Brain pericyte (primary cell): ENCODE results near the gene ETDB.
"Not testable (repeated sequence)": the region's sequence is repeated elsewhere in the genome, so short reads cannot be mapped to it uniquely, and the experiment has no call there.

ENCODE experiments used
- DNase-seq: peaks from one replicate; pipeline ENCODE4 v3.0.0-alpha.2; 2012; ENCODE audit warnings: low read depth, low spot score

The ETDB gene

DNA sequence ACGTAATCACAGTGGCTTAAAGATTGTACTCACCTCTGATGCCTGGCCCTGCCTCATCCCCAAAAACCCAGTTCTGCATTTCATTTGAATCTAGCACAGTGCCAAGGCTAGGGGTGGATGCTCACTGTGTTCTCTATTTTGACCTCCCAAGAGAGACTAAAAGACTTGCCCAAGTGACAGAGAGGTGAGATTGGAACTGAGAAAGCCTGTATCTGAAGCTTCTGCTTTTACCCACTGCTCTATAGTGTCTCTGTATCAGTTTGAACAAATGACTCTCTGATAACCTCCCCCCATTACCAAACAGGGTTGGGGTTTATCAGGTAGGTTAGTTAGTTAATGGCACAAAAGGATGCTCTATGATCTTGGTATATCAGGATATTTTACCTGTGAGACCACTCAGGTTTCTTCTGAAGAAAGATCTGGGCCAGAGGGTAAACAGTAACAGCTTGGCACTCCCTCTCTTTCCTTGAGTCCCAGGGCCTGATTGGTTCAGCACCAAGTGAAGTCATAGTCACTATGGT, at the start of gene ETDB:
TSS of gene ETDB (minus strand) at position 471 of the 521 bp plus-strand sequence. CDS start 1,265 bp downstream, outside the sequence.
- DNase-seq: not testable (repeated sequence)

DNA sequence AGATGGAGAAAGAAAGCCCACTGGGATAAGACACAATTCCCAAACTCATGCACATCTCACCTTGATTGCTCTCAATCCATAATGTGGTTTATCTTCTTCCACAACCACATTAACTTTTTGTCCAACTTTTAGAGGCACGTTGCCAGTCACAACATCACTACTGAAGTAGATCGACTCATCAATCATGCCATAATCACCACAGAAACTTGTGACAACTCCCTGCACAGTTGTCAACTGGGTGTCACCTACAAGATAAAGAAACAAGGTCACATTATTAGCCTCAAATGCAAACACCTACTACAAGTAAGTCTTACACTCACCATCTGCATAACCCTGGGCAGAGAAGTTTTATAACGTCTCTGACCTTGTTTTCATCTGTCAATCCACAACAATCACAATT, 49.2 kb upstream of the ETDB start:
- not testable (repeated sequence) for DNase-seq

DNA sequence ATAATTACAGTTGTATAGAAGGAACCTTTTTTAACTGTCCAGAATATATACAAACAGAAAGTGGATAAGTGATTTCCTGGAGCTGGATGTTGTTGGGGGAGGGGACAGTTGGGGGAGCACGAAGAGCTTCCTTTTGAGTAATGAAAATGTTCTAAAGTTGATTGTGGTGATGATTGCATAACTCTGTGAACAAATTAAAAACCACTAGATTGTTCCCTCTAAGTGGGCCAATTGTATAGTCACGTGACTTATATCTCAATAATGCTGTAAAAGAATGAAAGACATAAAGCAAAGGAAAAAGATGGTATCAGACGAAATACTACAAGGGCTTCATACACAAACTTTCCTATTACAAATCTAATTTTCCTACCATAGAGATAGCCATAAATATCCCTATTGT, 48.2 kb upstream of the ETDB start:
- DNase-seq: no peak

DNA sequence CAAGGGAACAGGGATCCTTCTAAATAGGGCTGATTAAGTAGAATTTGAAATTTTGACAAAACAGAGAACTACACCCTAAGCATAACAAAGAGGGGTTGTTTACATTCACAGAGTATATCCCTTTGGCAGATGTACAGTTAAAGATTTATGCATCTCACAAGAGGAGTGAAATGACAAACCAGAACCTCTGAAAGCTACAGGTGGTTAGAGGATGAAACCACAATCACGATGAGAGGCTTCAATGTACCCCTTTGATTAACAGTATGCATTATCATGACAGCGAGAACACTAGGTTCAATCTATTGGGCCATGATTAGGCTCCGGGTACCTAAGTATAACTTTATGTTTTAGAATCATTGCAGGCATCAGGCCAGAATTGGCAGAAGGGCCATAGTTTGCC, 34.4 kb upstream of the ETDB start:
- DNase-seq: not testable (repeated sequence)

DNA sequence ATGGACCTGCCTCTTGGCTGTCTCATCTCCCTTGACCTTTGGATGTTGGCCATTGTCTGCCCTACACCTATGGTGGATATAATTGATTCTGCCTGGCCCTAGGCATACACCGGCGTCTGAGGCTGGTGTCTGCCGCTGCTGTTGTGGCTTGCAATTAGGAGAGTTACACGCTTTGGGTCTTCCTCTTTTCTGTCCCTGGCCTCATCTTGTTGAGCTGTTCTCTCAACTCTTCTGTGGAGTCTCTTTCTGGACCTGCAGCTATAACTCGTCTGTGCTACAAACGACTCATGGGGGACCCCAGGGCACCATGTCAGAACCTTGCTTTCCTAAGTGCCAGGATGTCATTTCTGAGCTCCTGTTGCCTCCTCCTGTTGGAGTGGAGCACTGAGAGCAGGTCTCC, 5.8 kb upstream of the ETDB start:
- DNase-seq: not testable (repeated sequence)

DNA sequence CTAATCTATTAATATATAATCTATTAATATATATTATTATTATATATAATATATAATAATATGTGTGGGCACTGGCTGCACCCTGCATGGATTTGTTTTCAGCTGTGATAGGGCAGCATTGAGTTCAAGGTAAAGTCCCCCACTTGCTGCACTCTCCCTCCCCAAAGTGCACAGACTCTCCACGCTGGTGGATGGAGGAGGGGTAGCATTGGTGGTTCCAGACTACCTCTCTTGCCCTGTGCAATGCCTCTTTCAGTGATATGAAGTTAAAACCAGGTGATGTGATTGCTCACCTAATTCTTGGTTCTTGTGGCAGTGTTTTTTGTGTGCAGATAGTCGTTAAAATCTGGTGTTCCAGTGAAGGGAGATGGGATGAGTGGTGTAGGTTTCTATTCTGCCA, 4.3 kb downstream of the ETDB start:
- not testable (repeated sequence) for DNase-seq

DNA sequence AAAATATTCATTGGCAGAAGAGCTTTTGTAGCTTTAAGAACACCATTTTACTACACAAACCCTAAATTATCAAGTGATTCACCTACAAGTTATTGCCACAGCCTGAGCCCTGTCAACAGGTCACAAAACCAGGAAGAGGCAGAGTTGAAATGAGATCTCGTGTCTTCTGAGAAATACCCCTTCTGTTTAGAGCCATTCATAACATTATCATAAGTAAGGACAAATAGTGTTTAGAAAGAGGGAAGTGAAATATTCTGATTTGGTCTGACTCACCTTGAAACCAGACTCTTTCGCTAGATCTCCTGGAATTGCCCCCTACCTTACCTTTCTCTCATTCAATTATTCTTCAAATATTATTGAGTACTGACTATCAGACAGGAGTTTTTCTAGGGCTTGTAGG, 5.9 kb downstream of the ETDB start:
- no peak for DNase-seq

DNA sequence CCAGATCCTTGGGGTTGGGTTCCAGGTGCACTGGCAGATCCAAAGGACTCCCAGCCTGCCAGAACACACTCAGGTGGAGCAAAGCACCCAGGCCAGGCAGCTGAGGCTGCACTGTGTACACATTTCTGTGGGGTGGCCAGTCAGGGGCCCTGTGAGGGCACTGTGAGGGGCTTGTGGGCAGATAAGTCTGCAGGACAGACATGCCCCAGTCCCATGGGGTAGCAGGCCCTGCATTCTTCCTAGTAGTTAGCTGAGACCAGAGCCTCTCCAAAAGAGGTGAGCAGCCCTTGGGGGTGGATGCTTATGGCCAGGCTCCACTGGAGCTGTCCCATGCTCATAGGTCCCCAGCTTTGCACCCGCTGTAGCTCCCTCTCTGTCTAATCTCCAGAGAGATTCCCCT, 7.6 kb downstream of the ETDB start:
- DNase-seq: no peak

DNA sequence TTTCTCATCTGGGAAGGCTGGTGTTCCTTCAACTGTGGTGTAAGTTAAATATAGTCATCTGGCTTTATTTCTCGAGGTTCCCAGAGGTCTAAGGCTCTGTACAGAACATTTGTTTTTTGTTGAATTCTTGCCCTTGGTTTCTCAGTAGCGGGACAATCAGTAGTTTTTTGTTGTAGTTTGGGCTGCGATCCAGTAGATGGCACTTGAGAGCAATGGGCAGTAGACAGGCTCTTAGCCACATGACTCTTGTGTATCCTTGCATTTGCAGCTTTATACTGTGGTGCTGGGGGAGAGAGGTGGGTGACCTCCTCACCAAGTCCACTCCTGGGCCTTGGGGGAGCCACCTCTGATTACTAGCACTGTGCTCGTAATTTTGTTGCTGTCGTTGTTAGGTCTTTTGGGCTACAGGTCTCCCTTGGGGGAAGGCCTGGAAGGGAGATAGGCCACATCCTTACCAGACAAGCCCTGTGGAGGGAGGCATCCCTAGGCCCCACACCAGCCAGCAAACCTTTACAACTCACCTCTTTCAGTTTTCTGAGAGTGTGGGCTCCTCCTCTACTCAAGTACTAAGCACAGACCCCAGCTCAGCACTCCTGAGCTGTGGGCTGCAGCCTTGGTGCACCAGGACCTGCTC, 8.1 kb downstream of the ETDB start:
- DNase-seq: no peak

DNA sequence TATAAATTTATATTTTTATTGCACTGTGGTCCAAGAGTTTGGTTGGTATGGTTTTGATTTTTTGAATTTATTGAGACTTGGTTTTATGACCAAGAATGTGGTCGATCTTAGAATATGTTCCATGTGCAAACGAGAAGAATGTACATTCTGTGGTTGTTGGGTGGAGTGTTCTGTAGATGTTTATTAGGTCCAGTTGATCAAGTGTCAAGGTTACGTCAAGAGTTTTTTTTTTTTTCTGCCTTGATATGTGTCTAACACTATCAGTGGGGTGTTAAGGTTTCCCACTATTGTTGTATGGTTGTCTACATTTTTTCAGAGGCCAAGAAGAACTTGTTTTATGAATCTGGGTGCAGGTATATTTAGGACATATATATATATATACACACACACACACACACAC, 10.8 kb downstream of the ETDB start:
- DNase-seq: no peak

DNA sequence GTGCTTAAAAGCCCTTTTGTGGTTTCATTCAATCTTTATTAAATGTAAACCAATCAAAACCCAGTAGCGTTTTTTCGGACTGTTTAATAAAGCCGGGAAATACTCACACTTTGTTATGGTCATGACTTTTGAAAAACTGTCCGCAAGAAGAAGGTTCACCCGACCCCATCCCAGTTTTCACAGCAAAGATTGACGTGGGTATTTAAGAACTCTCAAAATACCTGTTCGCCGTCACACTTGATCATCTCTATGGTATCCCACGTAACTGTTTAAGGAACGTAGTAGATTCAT, 20.9 kb downstream of the ETDB start:
- DNase-seq: no peak

DNA sequence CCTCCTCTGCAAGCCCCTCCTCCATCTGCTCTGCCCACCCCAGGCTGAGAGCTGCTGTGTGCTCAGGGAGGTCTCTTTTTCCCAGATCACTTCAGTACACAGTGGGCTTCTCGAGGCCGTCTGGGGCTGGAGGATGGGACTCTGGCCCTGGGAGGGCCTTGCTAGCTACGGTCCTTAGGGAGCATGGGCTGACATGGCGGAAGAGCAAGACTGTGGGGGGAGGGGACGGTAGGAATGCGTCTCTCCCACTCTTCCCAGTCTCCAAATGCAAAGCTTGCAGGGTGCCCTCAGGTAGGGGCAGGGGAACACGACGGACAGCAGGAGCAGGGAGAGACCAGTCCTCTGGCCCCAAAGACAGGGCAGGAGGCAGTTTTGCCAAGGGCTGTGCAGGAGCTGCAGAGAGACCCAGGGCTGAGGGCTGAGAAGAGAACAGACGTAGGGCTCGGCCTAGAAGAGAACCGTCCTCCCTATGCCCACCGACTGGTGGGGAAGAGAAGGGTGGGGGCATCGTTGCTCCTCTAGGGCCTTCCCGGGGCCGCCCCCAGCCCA, 23.1 kb downstream of the ETDB start:
- DNase-seq: not testable (repeated sequence)

DNA sequence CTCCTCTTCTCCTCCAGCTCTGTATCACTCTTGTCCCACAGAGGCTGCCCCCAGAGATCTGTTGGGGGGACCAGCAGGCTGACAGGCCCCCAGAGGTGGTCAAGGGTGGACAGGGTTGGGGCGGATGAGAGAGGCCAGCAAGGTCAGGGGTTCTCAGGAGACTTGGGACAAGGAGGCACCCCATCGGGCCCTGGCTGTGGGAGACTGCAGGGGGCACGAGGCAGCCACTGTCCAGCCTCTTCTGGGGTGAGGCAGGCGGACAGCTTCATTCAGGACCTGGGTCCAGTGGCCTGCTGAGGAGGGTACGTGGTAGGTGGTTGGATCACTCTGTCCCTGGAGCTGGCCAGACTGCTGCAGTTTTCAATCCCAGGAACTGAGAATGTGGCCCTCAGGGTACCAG, 24.6 kb downstream of the ETDB start:
- no peak for DNase-seq

DNA sequence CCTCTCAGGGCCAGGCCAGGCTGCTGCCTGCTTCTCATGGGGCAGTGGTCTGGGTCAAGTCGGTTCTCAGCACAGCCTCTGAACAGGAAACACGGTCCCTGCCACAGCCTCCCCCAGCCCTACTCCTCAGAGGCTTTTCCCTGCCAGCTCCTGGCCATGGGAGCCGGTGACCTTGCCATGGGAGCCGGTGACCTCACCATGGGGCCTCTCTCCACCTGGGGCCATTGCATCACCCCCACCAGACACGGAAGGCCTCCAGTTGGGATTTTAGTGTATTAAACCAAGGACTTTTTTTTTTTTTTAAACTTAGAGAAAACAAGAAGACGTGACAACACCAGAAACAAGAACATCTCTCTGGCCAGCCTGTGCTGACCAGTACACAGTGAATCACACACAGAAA, 25.6 kb downstream of the ETDB start:
- no peak for DNase-seq

DNA sequence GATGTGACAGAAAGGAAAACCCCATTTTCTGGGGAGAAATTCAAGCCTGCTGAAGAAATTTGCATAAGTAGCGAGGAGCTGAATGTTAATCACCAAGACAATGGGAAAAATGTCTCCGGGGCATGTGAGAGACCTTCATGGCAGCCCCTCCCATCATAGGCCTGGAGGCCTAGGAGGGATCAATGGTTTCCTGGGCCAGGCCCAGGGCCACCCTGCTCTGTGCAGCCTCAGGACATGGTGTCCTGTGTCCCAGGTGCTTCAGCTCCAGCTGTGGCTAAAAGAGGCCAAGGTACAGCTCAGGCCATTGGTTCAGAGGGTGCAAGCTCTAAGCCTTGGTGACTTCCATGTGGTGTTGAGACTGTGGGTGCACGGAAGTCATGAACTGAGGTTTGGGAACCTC, 31.2 kb downstream of the ETDB start:
- no peak for DNase-seq

DNA sequence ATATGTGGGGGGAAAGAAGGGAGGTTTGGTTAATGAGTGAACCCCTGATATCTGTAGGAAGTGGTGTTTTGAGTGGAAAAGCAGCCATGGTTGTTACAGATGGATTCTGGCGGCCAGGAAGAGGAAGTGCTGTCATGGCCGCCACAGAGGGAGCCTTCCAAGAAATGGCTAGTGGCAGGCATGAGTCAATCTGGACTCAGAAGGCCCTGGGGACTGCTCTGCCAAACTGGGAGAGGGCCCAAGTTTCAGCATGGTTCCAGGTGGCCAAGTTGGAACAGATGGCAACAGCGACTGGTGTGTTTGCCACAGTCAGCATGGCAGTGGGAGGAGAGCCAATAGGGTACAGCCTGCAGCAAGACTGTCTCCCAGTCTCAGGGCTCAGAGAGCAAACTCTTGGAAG, 32.5 kb downstream of the ETDB start:
- no peak for DNase-seq

DNA sequence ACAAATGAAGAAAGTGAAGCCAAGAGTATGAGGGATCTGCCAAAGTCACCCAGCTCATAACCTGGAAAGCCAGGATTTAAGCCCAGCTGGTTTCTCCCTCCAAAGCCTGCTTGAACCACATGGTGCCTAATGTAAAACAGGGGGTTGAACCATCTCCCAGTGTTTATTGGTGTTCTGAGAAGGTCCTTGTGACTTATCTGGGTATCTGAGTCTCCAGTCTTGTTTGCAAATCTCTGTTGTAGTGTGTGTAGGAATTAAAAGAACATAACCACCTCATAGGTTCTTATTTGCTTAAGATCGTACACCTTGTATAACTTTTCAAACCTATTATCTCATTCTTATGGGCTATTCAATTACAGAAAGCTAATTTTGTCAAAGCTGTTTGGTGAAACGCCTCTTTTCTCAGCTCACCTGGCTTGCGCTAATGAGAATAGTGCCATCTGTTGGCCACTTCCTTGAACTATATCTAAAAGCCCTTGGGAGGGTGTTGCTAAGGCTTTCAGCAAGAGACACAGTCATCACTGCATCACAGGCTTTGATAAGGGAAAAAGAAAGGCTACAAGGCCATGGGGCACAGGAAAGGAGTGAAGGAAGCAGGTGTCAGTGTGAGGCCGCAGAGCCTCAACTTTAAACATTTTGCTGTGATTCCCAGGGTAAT, 34.0 kb downstream of the ETDB start:
- DNase-seq: no peak

DNA sequence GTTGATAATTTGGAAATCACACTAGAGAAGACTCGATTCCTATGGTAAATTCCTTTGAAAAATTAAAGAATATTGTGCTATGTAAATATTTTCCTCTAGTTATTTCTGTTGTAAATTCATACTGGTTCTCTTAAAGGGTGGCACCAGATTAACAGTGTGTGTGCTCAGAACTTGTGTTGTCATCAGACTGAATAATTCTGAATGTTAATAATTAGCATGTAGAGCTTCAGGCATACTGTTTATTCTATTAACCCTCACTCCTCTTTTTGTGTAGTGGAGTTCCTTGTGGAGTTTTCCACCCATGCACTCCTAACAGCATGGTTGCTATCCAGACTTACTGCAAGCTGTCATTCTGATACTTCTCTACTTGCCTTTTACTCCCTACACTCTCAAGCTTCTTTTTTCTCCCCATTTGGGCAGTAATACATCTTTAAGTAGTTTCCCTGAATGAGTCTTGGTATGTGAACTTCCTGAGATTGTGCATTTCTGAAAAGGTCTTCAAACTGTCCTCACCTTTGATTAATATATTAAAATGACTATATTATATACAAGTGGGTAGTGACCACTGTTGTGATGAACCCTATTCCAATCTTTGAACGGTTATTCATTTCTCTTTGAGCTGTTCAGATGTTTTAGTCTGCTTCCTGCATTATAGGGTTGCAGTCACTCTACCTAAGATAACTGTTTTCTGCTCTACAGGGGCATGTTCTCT, 38.5 kb downstream of the ETDB start:
- no peak for DNase-seq
